C4-2B (cell line): ENCODE measurements around the gene GAB3.
"Not testable (repeated sequence)": the region's sequence is repeated elsewhere in the genome, so short reads cannot be mapped to it uniquely, and the experiment has no call there.

Experiments
- H3K27ac ChIP-seq: fragments of 450-650 bp; 2 replicates; pipeline ENCODE4 v1.5.1; 2017
- CTCF ChIP-seq: fragments of 450-650 bp; conservative IDR thresholded peaks from 2 replicates; pipeline ENCODE4 v1.5.1; 2017; ENCODE audit warnings: mild to moderate bottlenecking
- ZFX ChIP-seq: fragments of 450-650 bp; IDR thresholded peaks from 2 replicates; pipeline ENCODE4 v1.6.1; 2017

Gene GAB3

GRCh38 chrX:154654372-154654771 lies 96.5 kb downstream of the GAB3 start:
- no peak overlapping the region for H3K27ac ChIP-seq
- no peak for TF ChIP-seq CTCF

GRCh38 chrX:154653413-154653812 lies 97.5 kb downstream of the GAB3 start, which contains the start of gene CTAG2:
CTAG2 (minus strand) TSS chrX:154653579; CDS start chrX:154653515, 64 bp downstream.
- not testable (repeated sequence) for H3K27ac ChIP-seq

GRCh38 chrX:154653048-154653401 lies 97.9 kb downstream of the GAB3 start:
- H3K27ac ChIP-seq: no peak overlapping the region
- TF ChIP-seq CTCF (no peak), ZFX (no peak)

GRCh38 chrX:154652311-154653047 lies 98.4 kb downstream of the GAB3 start:
- no peak overlapping the region for H3K27ac ChIP-seq
- TF ChIP-seq CTCF: no peak
- no peak for TF ChIP-seq ZFX

GRCh38 chrX:154650221-154650510 lies 100.7 kb downstream of the GAB3 start:
- TF ChIP-seq CTCF: no peak
- TF ChIP-seq ZFX: no peak
- no peak overlapping the region for H3K27ac ChIP-seq

GRCh38 chrX:154649503-154650220 lies 101.2 kb downstream of the GAB3 start:
- H3K27ac ChIP-seq: no peak overlapping the region
- TF ChIP-seq CTCF: no peak
- TF ChIP-seq ZFX: no peak

- TF ChIP-seq CTCF (no peak), ZFX (no peak)
Observed at GRCh38 chrX:154648931-154649330, 101.9 kb downstream of the GAB3 start.

GRCh38 chrX:154645745-154646378 lies 105.0 kb downstream of the GAB3 start:
- not testable (repeated sequence) for H3K27ac ChIP-seq

More at GRCh38 chrX:154648931-154649330, 101.9 kb downstream of the GAB3 start:
- H3K27ac ChIP-seq: no peak overlapping the region

- H3K27ac ChIP-seq: not testable (repeated sequence)
Observed at GRCh38 chrX:154643708-154644107, 107.2 kb downstream of the GAB3 start.

GRCh38 chrX:154641740-154642139 lies 109.1 kb downstream of the GAB3 start:
- not testable (repeated sequence) for H3K27ac ChIP-seq

GRCh38 chrX:154633661-154634060 lies 117.2 kb downstream of the GAB3 start:
- H3K27ac ChIP-seq: not testable (repeated sequence)

- not testable (repeated sequence) for H3K27ac ChIP-seq
Observed at GRCh38 chrX:154630949-154631348, 119.9 kb downstream of the GAB3 start.

- H3K27ac ChIP-seq: not testable (repeated sequence)
Observed at GRCh38 chrX:154628960-154629359, 121.9 kb downstream of the GAB3 start.
